ENCODE data around the gene CUL5.
"Not testable (repeated sequence)": the region's sequence is repeated elsewhere in the genome, so short reads cannot be mapped to it uniquely, and the experiment has no call there.

CUL5 gene

DNA sequence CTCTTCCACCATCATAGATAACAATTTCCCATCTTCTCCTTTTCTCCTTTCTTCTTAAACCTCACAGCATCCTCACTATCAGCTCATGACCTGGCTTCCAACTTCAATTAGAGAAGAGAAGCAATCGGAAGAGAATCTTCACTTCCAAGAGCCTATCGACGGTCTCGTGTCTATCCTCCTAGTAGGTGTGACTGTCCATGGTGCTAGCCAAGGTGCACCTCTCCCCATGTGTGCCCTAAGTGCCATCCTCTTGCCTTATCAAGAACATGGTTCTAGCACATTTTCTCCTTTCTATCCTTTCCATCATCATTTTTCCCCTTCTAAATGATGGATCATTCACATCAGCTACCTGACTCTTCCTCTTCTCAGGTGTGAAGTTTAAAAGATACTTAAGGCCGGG, 5.1 kb upstream of the CUL5 start:
- Mint-ChIP-seq H3K27me3 (peaks cover 12% of the 10 kb centered on the region), H3K9me3 (no peaks in the 10 kb centered on the region), H3K4me3 (no peak overlapping the region), H3K27ac (no peak overlapping the region), H3K36me3 (no peaks in the 10 kb centered on the region), H3K4me1 (peaks cover 3% of the 10 kb centered on the region)
- CTCF ChIA-PET, result interaction anchor here (0.6 kb wide), 1 partner anchor 68 kb away, joined by 3 read pairs; no protein-coding TSS in a partner anchor
- no peak for DNase-seq

DNA sequence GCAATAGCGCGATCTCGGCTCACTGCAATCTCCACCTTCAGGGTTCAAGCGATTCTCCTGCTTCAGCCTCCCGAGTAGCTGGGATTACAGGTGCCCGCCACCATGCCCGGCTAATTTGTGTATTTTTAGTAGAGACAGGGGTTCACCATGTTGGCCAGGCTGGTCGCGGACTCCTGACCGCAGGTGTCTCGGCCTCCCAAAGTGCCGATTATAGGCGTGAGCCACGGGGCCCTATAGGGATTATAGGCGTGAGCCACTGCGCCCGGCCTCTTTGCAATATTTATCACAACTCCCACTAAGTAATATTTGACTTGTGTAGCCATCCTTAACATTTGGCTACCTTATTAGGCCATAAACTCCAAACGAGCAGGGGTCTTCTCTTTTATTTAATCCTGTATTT, 879 bp upstream of the CUL5 start:
- peaks cover 18% of the 10 kb centered on the region for H3K4me1 Mint-ChIP-seq
- DNase-seq, result no peak
- H3K9me3 Mint-ChIP-seq, result no peaks in the 10 kb centered on the region
- no peak overlapping the region for H3K4me3 Mint-ChIP-seq
- CTCF ChIA-PET, result interaction anchor here (0.6 to 1.6 kb wide), 4 partner anchors 10 to 646 kb away, joined by 3 to 8 read pairs (median 3); no protein-coding TSS in a partner anchor
- H3K27me3 Mint-ChIP-seq, result no peaks in the 10 kb centered on the region
- no peak overlapping the region for H3K27ac Mint-ChIP-seq
- peaks cover 8% of the 10 kb centered on the region for H3K36me3 Mint-ChIP-seq

DNA sequence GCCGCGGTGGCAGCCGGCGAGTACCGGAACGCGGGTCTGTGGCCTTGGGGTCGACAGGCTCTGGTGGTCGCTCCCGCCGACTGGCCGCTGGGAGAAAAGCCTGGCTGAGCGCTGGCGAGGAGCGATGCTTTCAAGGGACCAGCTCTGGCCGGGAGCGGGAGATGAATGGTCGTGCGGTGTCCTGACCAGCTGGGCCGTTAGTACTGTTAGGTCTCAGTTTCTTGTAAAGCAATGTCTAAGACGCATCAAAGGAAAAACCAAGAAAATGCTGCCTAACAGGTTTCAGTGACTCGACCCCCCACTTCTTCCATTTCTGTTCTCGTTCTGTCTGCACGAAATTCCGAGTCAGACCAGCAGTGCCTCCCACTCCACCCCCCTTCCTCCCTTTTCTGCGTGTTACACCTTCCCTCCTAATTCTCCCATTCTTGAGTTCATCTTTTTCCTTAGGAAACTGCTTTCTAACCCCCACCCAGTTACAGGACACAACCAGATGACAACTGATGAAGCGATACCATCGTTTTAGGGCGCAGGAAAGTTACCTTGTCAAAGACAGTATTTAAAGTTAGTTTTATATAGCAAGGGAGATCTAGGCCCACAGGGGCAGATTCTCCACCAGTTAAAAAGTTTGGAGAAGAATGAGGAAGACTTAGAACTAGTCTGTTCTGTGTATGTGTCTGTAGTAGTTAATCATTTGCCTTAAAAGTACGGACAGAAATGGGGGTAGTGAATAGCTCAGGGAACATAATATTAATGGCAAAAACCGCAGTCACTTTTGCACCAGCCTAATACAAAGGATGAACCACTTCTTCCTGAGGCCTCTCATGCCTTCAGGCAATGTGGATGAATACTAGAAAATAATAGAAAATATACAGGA, 1.0 kb downstream of the CUL5 start:
- Mint-ChIP-seq H3K36me3 (peaks cover 8% of the 10 kb centered on the region), H3K27me3 (no peaks in the 10 kb centered on the region), H3K9me3 (no peaks in the 10 kb centered on the region), H3K4me3 (peak overlapping the region; percentile 95), H3K27ac (peak overlapping the region; percentile 95), H3K4me1 (peaks cover 18% of the 10 kb centered on the region)
- no peak for DNase-seq
- CTCF ChIA-PET, result interaction anchor here (0.6 to 2.0 kb wide), 5 partner anchors 9 to 111 kb away, joined by 3 to 6 read pairs (median 4); partner anchors contain the start of gene ACAT1

DNA sequence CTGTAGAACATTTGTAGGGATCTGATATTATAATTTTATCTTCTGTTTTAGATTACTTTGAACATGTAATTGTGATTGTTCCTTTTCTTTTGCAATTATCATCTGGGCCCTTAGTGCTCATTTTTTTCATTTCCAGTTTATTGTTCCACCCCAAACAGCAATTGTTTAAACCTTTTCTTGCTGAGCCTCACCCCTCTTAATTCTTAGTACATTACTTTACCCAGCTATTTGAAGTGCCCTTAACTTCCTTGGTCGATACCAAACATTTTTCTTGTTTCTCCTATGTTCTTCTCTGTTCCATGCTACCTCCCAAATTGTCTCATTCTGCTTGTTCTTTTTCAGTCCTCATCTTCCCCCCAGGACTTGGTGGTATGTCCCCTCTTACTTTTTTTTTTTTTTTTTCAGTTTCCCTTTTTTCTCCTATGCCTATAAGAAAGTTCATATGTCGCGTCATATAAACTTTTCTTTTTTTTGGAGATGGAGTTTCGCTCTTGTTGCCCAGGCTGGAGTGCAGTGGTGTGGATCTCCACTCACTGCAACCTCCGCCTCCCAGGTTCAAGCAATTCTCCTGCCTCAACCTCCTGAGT, 3.5 kb downstream of the CUL5 start:
- no peak for DNase-seq
- H3K27me3 Mint-ChIP-seq, result no peaks in the 10 kb centered on the region
- H3K27ac Mint-ChIP-seq, result no peak overlapping the region
- no peaks in the 10 kb centered on the region for H3K9me3 Mint-ChIP-seq
- H3K36me3 Mint-ChIP-seq, result peaks cover 15% of the 10 kb centered on the region
- no peak overlapping the region for H3K4me3 Mint-ChIP-seq
- CTCF ChIA-PET, result interaction anchor here (1.0 to 1.4 kb wide), 2 partner anchors 12 to 14 kb away, joined by 3 to 4 read pairs; no protein-coding TSS in a partner anchor
- peaks cover 21% of the 10 kb centered on the region for H3K4me1 Mint-ChIP-seq

GRCh38 chr11:108016647-108017046, 7.9 kb downstream of the CUL5 start:
- Mint-ChIP-seq H3K4me3 (no peak overlapping the region), H3K27ac (no peak overlapping the region), H3K4me1 (peaks cover 3% of the 10 kb centered on the region), H3K9me3 (no peaks in the 10 kb centered on the region), H3K36me3 (peaks cover 11% of the 10 kb centered on the region), H3K27me3 (no peaks in the 10 kb centered on the region)
- CTCF ChIA-PET, result no interaction called here
- DNase-seq, result no peak

DNA sequence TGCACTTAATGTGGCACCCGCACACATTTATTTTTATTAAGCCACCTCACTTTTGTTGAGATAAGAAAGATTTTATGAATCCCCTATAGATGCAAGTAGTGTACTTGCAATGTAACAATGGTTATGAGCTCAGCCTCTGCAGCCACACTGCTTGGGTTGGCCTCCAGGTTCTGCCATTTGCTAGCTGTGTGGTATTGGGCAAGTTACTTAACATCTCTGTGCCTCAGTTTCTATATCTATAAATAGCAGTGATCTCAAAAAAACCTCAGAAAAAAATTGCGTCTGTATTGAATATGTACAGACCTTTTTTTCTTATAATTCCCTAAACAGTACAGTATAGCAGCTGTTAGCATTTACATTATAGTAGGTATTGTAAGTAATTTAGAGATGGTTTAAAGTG, 10.0 kb downstream of the CUL5 start:
- Mint-ChIP-seq H3K36me3 (peaks cover 13% of the 10 kb centered on the region), H3K4me1 (peaks cover 3% of the 10 kb centered on the region), H3K27ac (no peak overlapping the region), H3K4me3 (no peak overlapping the region), H3K27me3 (no peaks in the 10 kb centered on the region), H3K9me3 (no peaks in the 10 kb centered on the region)
- no peak for DNase-seq
- CTCF ChIA-PET, result interaction anchor here (1.5 kb wide), 1 partner anchor 10 kb away, joined by 6 read pairs; the partner anchor contains the start of gene CUL5

DNA sequence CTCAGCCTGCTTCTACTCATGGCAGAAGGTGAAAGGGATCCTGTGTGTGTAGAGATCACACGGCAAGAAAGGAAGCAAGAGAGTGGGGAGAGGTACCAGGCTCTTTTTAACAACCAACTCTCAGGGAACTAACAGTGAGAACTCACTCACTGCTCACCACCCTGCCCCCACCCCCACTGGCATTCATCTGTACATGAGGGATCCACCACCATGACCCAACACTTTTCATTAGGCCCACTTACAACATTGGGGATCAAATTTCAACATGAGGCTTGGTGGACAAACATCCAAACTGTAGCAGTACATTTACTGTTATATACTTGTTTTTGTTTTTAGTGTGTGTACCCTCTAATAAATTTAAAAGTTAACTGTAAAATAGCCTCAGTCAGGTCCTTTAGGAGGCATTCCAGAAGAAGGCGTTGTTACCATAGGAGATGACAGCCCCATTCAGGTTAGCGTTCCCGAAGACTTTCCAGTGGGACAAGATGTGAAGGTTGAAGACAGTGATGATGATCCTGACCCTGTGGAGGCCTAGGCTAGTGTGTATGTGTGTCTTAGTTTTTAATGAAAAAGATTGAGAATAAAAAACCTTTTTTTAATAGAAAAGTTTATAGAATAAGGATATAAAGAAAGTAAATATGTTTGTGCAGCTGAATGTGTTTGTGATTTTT, 11.3 kb downstream of the CUL5 start:
- no peak for DNase-seq
- Mint-ChIP-seq H3K27me3 (no peaks in the 10 kb centered on the region), H3K27ac (no peak overlapping the region), H3K4me3 (no peak overlapping the region), H3K9me3 (no peaks in the 10 kb centered on the region), H3K36me3 (peaks cover 15% of the 10 kb centered on the region), H3K4me1 (peaks cover 3% of the 10 kb centered on the region)
- CTCF ChIA-PET, result no interaction called here

- H3K4me3 Mint-ChIP-seq, result no peak overlapping the region
- H3K27ac Mint-ChIP-seq, result no peak overlapping the region
- peaks cover 25% of the 10 kb centered on the region for H3K36me3 Mint-ChIP-seq
- peaks cover 14% of the 10 kb centered on the region for H3K4me1 Mint-ChIP-seq
- no peaks in the 10 kb centered on the region for H3K9me3 Mint-ChIP-seq
- no peak for DNase-seq
- no peaks in the 10 kb centered on the region for H3K27me3 Mint-ChIP-seq
- CTCF ChIA-PET, result no interaction called here
These were observed 16.8 kb downstream of the CUL5 start for GRCh38 chr11:108025387-108026080.

GRCh38 chr11:108027057-108027456, 18.4 kb downstream of the CUL5 start:
- no peak for DNase-seq
- Mint-ChIP-seq H3K27me3 (no peaks in the 10 kb centered on the region), H3K4me1 (peaks cover 14% of the 10 kb centered on the region), H3K9me3 (peaks cover 9% of the 10 kb centered on the region), H3K4me3 (no peak overlapping the region), H3K36me3 (peaks cover 31% of the 10 kb centered on the region), H3K27ac (no peak overlapping the region)
- CTCF ChIA-PET, result no interaction called here

DNA sequence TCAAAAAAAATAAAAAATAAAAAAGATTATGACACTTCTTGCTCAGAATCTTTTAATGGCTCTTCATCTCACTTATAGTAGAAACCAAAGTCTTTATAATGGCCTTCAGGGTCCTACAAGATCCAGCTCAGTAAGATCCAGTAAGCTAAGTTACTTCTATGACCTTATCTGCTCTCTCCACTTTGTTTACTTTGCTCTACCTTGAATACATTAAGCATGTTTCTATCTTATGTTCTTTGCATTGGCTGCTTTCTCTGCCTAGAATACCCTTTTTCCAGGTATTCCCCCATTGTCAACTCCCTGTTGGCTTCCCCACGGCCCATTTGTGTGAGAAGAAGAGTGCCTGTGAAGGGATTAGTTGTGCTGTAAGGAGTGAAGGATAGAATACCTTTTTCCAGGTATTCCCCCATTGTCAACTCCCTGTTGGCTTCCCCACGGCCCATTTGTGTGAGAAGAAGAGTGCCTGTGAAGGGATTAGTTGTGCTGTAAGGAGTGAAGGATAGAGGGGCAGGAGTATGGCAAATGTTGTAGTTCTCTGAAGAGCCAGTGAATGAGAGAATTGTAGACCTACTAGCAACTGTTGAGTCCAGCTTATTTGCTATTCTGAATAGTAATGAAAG, 20.2 kb downstream of the CUL5 start:
- H3K27me3 Mint-ChIP-seq, H3K4me3 Mint-ChIP-seq, CTCF ChIA-PET, H3K27ac Mint-ChIP-seq, DNase-seq, H3K9me3 Mint-ChIP-seq: not testable (repeated sequence)
- Mint-ChIP-seq H3K4me1 (peaks cover 14% of the 10 kb centered on the region), H3K36me3 (peaks cover 36% of the 10 kb centered on the region)

GRCh38 chr11:108031604-108032003, 22.9 kb downstream of the CUL5 start:
- H3K36me3 Mint-ChIP-seq, result peaks cover 31% of the 10 kb centered on the region
- CTCF ChIA-PET, H3K27ac Mint-ChIP-seq, H3K9me3 Mint-ChIP-seq, DNase-seq, H3K4me1 Mint-ChIP-seq, H3K27me3 Mint-ChIP-seq, H3K4me3 Mint-ChIP-seq: not testable (repeated sequence)

GRCh38 chr11:108032800-108033199, 24.1 kb downstream of the CUL5 start:
- no peaks in the 10 kb centered on the region for H3K27me3 Mint-ChIP-seq
- no peak overlapping the region for H3K27ac Mint-ChIP-seq
- H3K9me3 Mint-ChIP-seq, result peaks cover 9% of the 10 kb centered on the region
- DNase-seq, result no peak
- no peaks in the 10 kb centered on the region for H3K4me1 Mint-ChIP-seq
- CTCF ChIA-PET, result interaction anchor here (0.8 to 1.0 kb wide), 2 partner anchors 24 to 50 kb away, joined by 3 to 5 read pairs; no protein-coding TSS in a partner anchor
- H3K4me3 Mint-ChIP-seq, result no peak overlapping the region
- H3K36me3 Mint-ChIP-seq, result peaks cover 33% of the 10 kb centered on the region

DNA sequence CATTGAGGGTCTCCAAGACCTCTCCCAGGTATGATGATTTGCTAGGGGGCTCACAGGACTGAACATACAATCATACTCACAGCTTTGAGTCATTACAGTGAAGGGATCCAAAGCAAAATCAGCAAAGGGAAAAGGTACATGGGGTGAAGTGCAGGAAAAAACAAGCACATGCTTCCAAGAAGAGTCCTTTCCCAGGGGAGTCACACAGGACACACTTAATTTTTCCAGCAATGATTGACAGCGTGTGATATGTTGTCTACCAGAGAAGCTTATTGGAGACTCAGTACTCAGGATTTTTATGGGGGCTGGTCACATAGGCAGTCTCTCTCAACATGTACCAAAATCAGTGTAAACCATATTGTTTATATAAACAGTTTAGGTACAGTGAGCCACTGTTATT, 25.3 kb downstream of the CUL5 start:
- Mint-ChIP-seq H3K4me1 (no peaks in the 10 kb centered on the region), H3K4me3 (no peak overlapping the region), H3K27me3 (no peaks in the 10 kb centered on the region), H3K36me3 (peaks cover 35% of the 10 kb centered on the region), H3K9me3 (peaks cover 9% of the 10 kb centered on the region), H3K27ac (no peak overlapping the region)
- CTCF ChIA-PET, result no interaction called here
- no peak for DNase-seq

DNA sequence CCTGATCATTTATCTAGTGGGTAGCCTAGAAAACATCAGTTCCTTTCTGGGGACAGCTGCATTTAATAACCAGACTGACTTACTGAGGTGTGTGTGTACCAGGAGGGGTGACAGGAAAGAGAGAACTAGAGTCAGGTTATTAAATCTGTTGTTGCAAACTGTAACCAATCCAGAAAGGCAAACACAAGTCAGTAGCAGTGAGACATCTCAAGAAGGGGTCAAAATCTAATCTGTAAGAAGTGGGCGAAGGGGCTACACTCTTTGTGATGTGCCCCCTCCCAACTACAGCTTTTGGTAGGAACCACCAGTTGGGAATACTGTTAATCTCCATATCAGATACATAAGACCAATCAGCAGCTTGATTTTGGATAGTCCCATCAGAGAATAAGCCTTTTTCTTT, 26.3 kb downstream of the CUL5 start:
- H3K36me3 Mint-ChIP-seq, result peaks cover 38% of the 10 kb centered on the region
- no peak for DNase-seq
- CTCF ChIA-PET, result no interaction called here
- H3K27ac Mint-ChIP-seq, result no peak overlapping the region
- no peaks in the 10 kb centered on the region for H3K4me1 Mint-ChIP-seq
- H3K4me3 Mint-ChIP-seq, result no peak overlapping the region
- peaks cover 9% of the 10 kb centered on the region for H3K9me3 Mint-ChIP-seq
- no peaks in the 10 kb centered on the region for H3K27me3 Mint-ChIP-seq
